H9 (cell line): ENCODE measurements around the gene TBC1D22A. TPM values are rescaled to one million over a fixed set of nuclear protein-coding genes. Genes with fewer than 3 reads are reported as not detected.

ENCODE experiments used
- DNase-seq: peaks from one replicate; pipeline ENCODE4 v3.0.0-alpha.2; 2017
- H2AFZ ChIP-seq: one replicate; pipeline ENCODE4 v1.6.1; 2013; ENCODE audit warnings: mild to moderate bottlenecking, low read length, control low read depth, moderate library complexity
- H2AK5ac ChIP-seq: 2 replicates; pipeline ENCODE4 v1.6.1; 2013; ENCODE audit warnings: low read length, control low read depth, mixed read lengths; ENCODE audit not compliant: insufficient read length
- H2BK120ac ChIP-seq: one replicate; pipeline ENCODE4 v1.6.1; 2013; ENCODE audit warnings: low read depth, mild to moderate bottlenecking, low read length, control low read depth, inconsistent platforms; ENCODE audit not compliant: poor library complexity, severe bottlenecking
- H2BK12ac ChIP-seq: 2 replicates; pipeline ENCODE4 v1.6.1; 2013; ENCODE audit warnings: low read length, control low read depth, mixed read lengths, low read depth; ENCODE audit not compliant: insufficient read length
- H2BK15ac ChIP-seq: 2 replicates; pipeline ENCODE4 v1.6.1; 2013; ENCODE audit warnings: low read depth, low read length, control low read depth
- H2BK20ac ChIP-seq: one replicate; pipeline ENCODE4 v1.6.1; 2013; ENCODE audit warnings: low read depth, mild to moderate bottlenecking, low read length, control low read depth, inconsistent platforms; ENCODE audit not compliant: poor library complexity, severe bottlenecking
- H2BK5ac ChIP-seq: 2 replicates; pipeline ENCODE4 v1.6.1; 2013; ENCODE audit warnings: low read length, control low read depth, mixed read lengths; ENCODE audit not compliant: insufficient read length
- H3K14ac ChIP-seq: 2 replicates; pipeline ENCODE4 v1.6.1; 2013; ENCODE audit warnings: low read length, control low read depth; ENCODE audit not compliant: insufficient read depth
- H3K18ac ChIP-seq: 2 replicates; pipeline ENCODE4 v1.6.1; 2013; ENCODE audit warnings: low read depth, mild to moderate bottlenecking, mixed read lengths, low read length, control low read depth; ENCODE audit not compliant: insufficient read length
- H3K23ac ChIP-seq: 2 replicates; pipeline ENCODE4 v1.6.1; 2013; ENCODE audit warnings: low read length, control low read depth, mixed read lengths, low read depth; ENCODE audit not compliant: insufficient read length
- H3K23me2 ChIP-seq: 2 replicates; pipeline ENCODE4 v1.6.1; 2013; ENCODE audit warnings: low read depth, mild to moderate bottlenecking, mixed read lengths, low read length, control low read depth; ENCODE audit not compliant: insufficient read length, poor library complexity, severe bottlenecking
- H3K27ac ChIP-seq: 2 replicates; pipeline ENCODE4 v1.5.1; 2013; ENCODE audit warnings: low read length, control low read depth, mixed read lengths, low read depth; ENCODE audit not compliant: insufficient read length
- H3K27me3 ChIP-seq: 2 replicates; pipeline ENCODE4 v1.6.1; 2013; ENCODE audit warnings: low read length, control low read depth, inconsistent platforms; ENCODE audit not compliant: insufficient read depth
- H3K4ac ChIP-seq: 2 replicates; pipeline ENCODE4 v1.6.1; 2013; ENCODE audit warnings: low read depth, mild to moderate bottlenecking, control low read depth, inconsistent platforms, low read length, moderate library complexity
- H3K4me1 ChIP-seq: 2 replicates; pipeline ENCODE4 v1.6.1; 2013; ENCODE audit warnings: low read length, control low read depth, inconsistent platforms; ENCODE audit not compliant: insufficient read depth
- H3K4me2 ChIP-seq: 2 replicates; pipeline ENCODE4 v1.6.1; 2013; ENCODE audit warnings: low read length, control low read depth, mixed read lengths; ENCODE audit not compliant: insufficient read length, insufficient read depth
- H3K56ac ChIP-seq: 2 replicates; pipeline ENCODE4 v1.6.1; 2013; ENCODE audit warnings: low read depth, mild to moderate bottlenecking, mixed read lengths, low read length, control low read depth; ENCODE audit not compliant: insufficient read length
- H3K79me1 ChIP-seq: 2 replicates; pipeline ENCODE4 v1.6.1; 2013; ENCODE audit warnings: low read depth, mild to moderate bottlenecking, moderate library complexity, low read length, control low read depth, inconsistent platforms; ENCODE audit not compliant: insufficient read depth, poor library complexity, severe bottlenecking
- H3K79me2 ChIP-seq: 2 replicates; pipeline ENCODE4 v1.6.1; 2013; ENCODE audit warnings: low read length, control low read depth, inconsistent platforms; ENCODE audit not compliant: insufficient read depth
- H3K9ac ChIP-seq: 2 replicates; pipeline ENCODE4 v1.6.1; 2013; ENCODE audit warnings: low read length, control low read depth, mixed read lengths; ENCODE audit not compliant: insufficient read length; ENCODE audit errors: extremely low read depth
- H3K9me3 ChIP-seq: one replicate; pipeline ENCODE4 v1.6.1; 2013; ENCODE audit warnings: low read depth, low read length, inconsistent platforms; ENCODE audit not compliant: control insufficient read depth
- H3T11ph ChIP-seq: one replicate; pipeline ENCODE4 v1.6.1; 2013; ENCODE audit warnings: mild to moderate bottlenecking, low read length, control low read depth, inconsistent platforms
- H4K20me1 ChIP-seq: one replicate; pipeline ENCODE4 v1.6.1; 2013; ENCODE audit not compliant: control insufficient read depth, insufficient read length, insufficient read depth
- H4K5ac ChIP-seq: 2 replicates; pipeline ENCODE4 v1.6.1; 2013; ENCODE audit warnings: low read depth, mild to moderate bottlenecking, mixed read lengths, low read length, control low read depth; ENCODE audit not compliant: insufficient read length
- H4K8ac ChIP-seq: replicated peaks from 2 replicates; pipeline ENCODE4 v1.6.1; 2013; ENCODE audit warnings: low read length, control low read depth, mixed read lengths, low read depth; ENCODE audit not compliant: insufficient read length
- H4K91ac ChIP-seq: 2 replicates; pipeline ENCODE4 v1.6.1; 2013; ENCODE audit warnings: low read depth, mild to moderate bottlenecking, moderate library complexity, mixed read lengths, low read length, control low read depth; ENCODE audit not compliant: insufficient read length
- H3K27ac Mint-ChIP-seq, 3 experiments: 2 replicates in 2 of 3; 3 replicates in 1 of 3; pipeline ENCODE4 v1.8.0; 2020 to 2021; ENCODE audit warnings: mixed read lengths in 3 of 3, mild to moderate bottlenecking in 1 of 3, moderate library complexity in 1 of 3
- H3K27me3 Mint-ChIP-seq: 2 replicates; pipeline ENCODE4 v1.8.0; 2021; ENCODE audit warnings: low read depth, mild to moderate bottlenecking, moderate library complexity, mixed read lengths
- H3K36me3 Mint-ChIP-seq, 3 experiments: 2 replicates in 2 of 3; 3 replicates in 1 of 3; pipeline ENCODE4 v1.8.0; 2020 to 2021; ENCODE audit warnings: low read depth in 3 of 3, mixed read lengths in 3 of 3; ENCODE audit not compliant: insufficient read depth in 1 of 3
- H3K4me1 Mint-ChIP-seq, 2 experiments: 2 replicates each; pipeline ENCODE4 v1.8.0; 2020; ENCODE audit warnings: mixed read lengths in 2 of 2
- H3K4me3 Mint-ChIP-seq, 2 experiments: 2 replicates in 1 of 2; 3 replicates in 1 of 2; pipeline ENCODE4 v1.8.0; 2020 to 2021; ENCODE audit warnings: mild to moderate bottlenecking in 2 of 2, mixed read lengths in 2 of 2, moderate library complexity in 1 of 2
- H3K9me3 Mint-ChIP-seq, 2 experiments: 2 replicates in 1 of 2; 3 replicates in 1 of 2; pipeline ENCODE4 v1.8.0; 2020; ENCODE audit warnings: mild to moderate bottlenecking in 2 of 2, mixed read lengths in 2 of 2, moderate library complexity in 1 of 2
- CTCF ChIP-seq: fragments of 200-600 bp; sonication (generic); conservative IDR thresholded peaks from 3 replicates; pipeline ENCODE4 v1.8.0; 2021; ENCODE audit warnings: antibody characterized with exemption, mild to moderate bottlenecking
- WGBS: extraction: QIAGEN DNeasy Blood & Tissue Kit; methylation state at CpG from one replicate; pipeline ENCODE4 v1.1.7; 2013; ENCODE audit warnings: missing lambda C conversion rate, low lambda C conversion rate, mixed read lengths; ENCODE audit not compliant: insufficient read length; ENCODE audit errors: extremely low coverage; 5-methylcytosine and 5-hydroxymethylcytosine counted together
- total RNA-seq: library from RNA; stranded (reverse); gene quantifications from 2 replicates; pipeline ENCODE4 v1.2.1, GENCODE V29; 2021

Gene TBC1D22A
- total RNA-seq, 1 experiment from 2014 or later = 20.8 TPM

- H2BK120ac ChIP-seq = no peak overlapping the region
- no peaks in the 10 kb centered on the region for H3K27me3 ChIP-seq
- no peak overlapping the region for H4K91ac ChIP-seq
- no peak overlapping the region for H2BK12ac ChIP-seq
- no peaks in the 10 kb centered on the region for H3K9me3 ChIP-seq
- Mint-ChIP-seq H3K4me1 (peaks cover 9 to 23% of the 10 kb centered on the region in 2 experiments; a peak in 3 of 4 replicates), H3K36me3 (peaks cover 0 to 2% (median 0%) of the 10 kb centered on the region in 3 experiments; a peak in 2 of 7 replicates), H3K4me3 (no peak overlapping the region), H3K27ac (peak overlapping the region; percentile 26 to 59 (median 47); a peak in 4 of 7 replicates), H3K9me3 (no peaks in the 10 kb centered on the region), H3K27me3 (no peaks in the 10 kb centered on the region; the same call in none of the 2 replicates)
- no peak overlapping the region for H2BK5ac ChIP-seq
- H3K4me1 ChIP-seq = no peaks in the 10 kb centered on the region
- H2AK5ac ChIP-seq = no peak overlapping the region
- H3K9ac ChIP-seq = no peak overlapping the region
- no peak overlapping the region for H4K8ac ChIP-seq
- no peak overlapping the region for H2AFZ ChIP-seq
- no peak overlapping the region for H3K27ac ChIP-seq
- H4K5ac ChIP-seq = no peak overlapping the region
- no peak overlapping the region for H3K14ac ChIP-seq
- no peak overlapping the region for H2BK15ac ChIP-seq
- H3K56ac ChIP-seq = no peak overlapping the region
- H3K18ac ChIP-seq = no peak overlapping the region
- no peak overlapping the region for H3K4me2 ChIP-seq
- H3T11ph ChIP-seq = no peak overlapping the region
- H3K4ac ChIP-seq = no peak overlapping the region
- H3K79me1 ChIP-seq = no peaks in the 10 kb centered on the region
- WGBS = no CpG with 5 or more reads among the region's 18 CpGs
- H3K23me2 ChIP-seq = no peaks in the 10 kb centered on the region
- H4K20me1 ChIP-seq = no peaks in the 10 kb centered on the region
- H2BK20ac ChIP-seq = no peak overlapping the region
- TF ChIP-seq CTCF = no peak
- no peak overlapping the region for H3K23ac ChIP-seq
- no peak for DNase-seq
- H3K79me2 ChIP-seq = no peaks in the 10 kb centered on the region
Observed at GRCh38 chr22:47123006-47123826, 360.8 kb downstream of the TBC1D22A start.
